OCI-M2 (cell line): Measurements from ENCODE around the gene PRM1.
A peak's percentile ranks its signal among the peaks of the same experiment; 100 is the strongest.

Source experiments
- DNase-seq: peaks from one replicate; lab custom pipeline; 2025; ENCODE audit not compliant: unreplicated experiment; lab: John Stamatoyannopoulos, UW

The PRM1 gene

GRCh38 chr16:11273721-11274324 lies 7.3 kb downstream of the PRM1 start:
- DNase-seq, result no peak

DNA sequence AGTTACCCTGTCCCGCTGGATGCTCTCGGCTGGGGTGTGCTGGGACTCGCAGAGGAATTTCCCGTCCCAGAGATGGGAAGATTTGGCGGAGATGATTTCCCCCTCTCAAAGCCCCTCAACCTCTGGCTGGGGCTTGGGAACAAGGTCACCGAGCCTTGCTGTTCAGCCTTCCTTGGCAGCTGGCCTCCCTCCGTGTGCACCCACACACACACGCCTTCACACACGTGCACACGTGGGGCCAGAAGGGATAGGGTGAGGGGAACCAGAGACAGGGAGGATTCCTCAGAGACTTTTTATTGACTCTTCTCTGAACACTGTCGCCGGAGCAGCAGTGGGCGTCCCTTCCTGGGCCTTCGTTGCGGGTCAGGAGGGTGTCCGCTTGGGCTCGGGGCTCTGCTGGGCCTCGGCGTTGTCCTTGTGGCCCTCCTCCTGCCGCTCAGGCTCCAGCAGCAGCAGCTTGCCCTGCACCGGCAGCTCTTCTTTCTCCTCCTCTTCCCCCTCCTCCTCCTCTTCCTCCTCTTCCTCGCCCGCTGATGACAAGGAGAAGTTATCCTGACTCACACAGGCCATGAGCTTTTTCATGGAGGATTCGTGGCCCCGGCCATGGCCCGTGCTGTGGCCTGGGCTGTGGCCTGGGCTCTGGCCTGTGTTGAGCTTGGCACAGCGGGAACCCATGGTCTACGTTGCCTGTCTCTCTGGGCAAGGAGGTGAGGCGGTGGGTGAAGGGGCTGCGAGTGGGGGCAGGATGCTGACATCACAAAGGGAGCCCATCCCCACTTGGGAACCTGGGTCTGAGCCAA lies 8.0 kb downstream of the PRM1 start, which contains the start of gene PRM3:
Gene PRM3 (minus strand): TSS at position 709 of the 800 bp plus-strand sequence. CDS start 34 bp downstream, at position 675.
- no peak for DNase-seq

GRCh38 chr16:11272484-11272883 lies 8.6 kb downstream of the PRM1 start:
- no peak for DNase-seq

DNA sequence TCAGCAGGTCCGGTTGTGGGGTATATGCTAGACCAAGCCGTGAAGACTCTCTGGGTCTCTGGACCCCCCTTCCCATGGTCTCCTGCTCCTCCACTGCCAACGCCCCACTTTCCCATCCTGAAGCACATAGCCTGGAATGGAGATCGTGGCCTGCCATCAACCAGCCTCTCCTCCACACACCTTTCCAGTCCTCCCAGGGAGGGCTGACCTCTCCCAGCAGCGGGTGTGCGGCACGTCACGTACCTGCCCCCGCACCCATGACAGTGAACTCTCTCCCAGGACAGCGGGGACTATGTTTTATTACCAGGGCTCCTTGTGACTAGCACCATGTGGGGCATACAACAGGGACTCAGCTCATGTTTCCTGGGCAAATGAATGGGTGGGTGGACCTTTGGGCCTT lies 9.5 kb downstream of the PRM1 start:
- DNase-seq, result no peak

- no peak for DNase-seq
Measured at GRCh38 chr16:11270602-11271162, 10.4 kb downstream of the PRM1 start.

DNA sequence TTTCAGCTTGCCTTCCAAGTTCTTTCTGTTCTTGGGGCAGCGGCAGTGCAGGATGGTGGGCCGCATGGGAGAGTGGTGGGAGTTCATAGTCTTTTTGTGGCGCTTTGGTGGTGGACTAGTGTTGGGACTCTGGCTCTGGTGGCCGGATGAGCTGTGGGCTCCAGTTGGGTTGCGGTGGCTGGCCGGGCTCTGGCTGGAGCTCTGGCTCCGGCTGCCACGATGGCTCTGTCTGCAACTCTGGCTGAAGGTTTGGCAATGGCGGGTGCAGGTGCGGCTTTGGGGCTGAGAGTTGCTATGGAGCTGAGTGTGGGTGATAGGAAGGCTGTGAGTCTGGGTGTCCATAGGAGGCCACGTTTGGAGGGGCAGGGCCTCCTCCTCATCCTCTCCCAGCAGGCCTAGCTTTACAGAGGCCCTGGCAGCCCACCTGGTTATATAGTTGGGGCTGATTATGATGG lies 12.2 kb downstream of the PRM1 start, which contains the start of gene TNP2:
Gene TNP2 (minus strand): TSS at position 405 of the 455 bp plus-strand sequence. CDS start 63 bp downstream, at position 342.
- DNase-seq, result no peak

DNA sequence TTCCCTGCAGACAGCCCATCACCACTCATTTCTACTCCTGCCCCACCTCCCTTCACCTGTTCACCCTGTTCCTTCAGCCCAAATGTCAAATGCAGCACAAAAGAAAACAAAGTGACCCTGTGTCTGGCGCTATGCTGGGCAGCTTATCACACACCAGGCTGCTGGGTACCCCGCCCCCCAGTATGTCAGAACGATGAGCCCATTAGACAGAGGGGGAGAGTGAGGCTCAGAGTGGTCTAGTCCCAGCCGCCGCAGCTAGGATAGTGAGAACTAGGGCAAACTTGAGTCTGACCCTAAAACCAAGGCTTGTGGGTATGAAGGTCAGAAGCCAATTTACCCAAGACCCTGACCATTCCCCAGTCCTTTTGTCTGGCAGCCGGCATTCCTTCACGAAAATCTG lies 16.0 kb downstream of the PRM1 start:
- DNase-seq, result no peak

GRCh38 chr16:11264155-11264832 lies 16.8 kb downstream of the PRM1 start:
- DNase-seq, result no peak

DNA sequence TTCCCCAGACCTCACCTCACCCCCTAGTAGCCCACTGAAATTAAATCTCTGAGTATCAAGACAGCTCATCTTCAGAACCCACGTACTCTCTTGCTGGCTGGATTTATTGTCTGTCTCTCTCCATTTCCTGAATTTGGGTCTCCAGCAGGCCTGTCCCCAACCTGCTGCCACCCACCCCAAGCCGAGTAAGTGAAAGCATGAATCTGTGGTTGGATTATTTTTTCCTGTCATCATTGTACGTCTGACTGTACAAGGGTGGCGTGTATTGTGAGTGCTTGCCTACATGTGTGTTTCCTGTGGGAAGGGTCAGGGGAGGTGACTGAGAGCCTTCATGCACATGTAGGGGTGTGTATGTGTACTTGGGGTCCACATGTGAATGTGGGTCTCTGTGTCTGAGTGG lies 17.4 kb downstream of the PRM1 start:
- no peak for DNase-seq

- no peak for DNase-seq
Measured at GRCh38 chr16:11262915-11263314, 18.2 kb downstream of the PRM1 start.

- DNase-seq, result no peak
Measured at GRCh38 chr16:11260596-11260966, 20.5 kb downstream of the PRM1 start.

- no peak for DNase-seq
Measured at GRCh38 chr16:11259655-11260595, 21.2 kb downstream of the PRM1 start.

GRCh38 chr16:11258553-11259492 lies 22.3 kb downstream of the PRM1 start:
- no peak for DNase-seq

GRCh38 chr16:11257131-11257938 lies 23.8 kb downstream of the PRM1 start:
- peak; percentile 17 for DNase-seq

GRCh38 chr16:11256661-11257130 lies 24.4 kb downstream of the PRM1 start:
- no peak for DNase-seq

DNA sequence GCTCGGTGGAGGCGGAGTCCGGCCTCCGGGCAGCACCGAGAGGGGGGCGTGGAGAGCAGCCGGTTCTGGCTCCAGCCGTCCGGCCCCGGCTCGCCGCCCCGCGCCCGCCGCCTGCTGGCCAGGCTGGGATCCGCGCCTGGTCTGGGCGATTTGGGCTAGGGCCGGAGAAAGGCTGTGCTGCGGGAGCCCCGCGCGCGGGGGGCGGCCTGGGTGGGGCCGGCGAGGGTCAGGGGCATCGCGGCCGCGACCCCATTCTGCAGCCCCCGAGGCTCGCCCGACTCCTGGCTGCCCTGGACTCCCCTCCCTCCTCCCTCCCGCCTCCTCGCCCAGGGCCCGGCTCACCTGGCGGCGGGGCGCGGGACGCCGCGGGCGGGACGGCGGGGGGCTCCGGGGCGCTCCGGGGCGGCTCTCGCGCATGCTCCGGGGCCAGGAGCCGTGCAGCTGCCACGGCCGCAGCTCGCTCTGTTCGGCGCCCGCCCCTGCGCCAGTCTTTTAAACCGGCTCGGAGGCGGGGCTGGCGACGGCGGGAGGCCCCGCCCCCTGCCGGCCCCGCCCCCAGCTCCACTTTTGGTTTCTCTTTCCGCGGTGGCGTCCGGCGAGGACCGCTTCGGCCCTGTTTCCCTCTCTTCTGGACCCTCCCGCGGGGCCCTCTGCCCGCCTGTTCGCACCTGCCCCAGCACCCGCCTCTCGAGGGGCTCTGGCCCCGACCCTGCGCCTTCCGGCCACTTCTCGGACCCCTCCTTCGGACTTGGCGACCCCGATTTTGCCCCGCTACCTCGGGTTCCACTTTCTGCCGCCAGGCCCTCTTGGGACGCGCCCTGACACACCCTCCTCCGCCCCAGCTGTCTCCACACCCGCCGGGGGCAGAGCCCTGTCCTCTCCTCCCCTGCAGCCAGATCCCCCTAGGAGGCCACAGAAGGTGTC lies 25.1 kb downstream of the PRM1 start, which contains the start of gene SOCS1:
Gene SOCS1 (minus strand): TSS at position 468 of the 924 bp plus-strand sequence. CDS start 726 bp downstream, outside the sequence.
- no peak for DNase-seq
